GM19193 (cell line): Measurements from ENCODE around the gene GRWD1.

Experiments
- POLR2A ChIP-seq: IDR thresholded peaks from 4 replicates; pipeline ENCODE4 v1.6.1; 2011; ENCODE audit not compliant: insufficient read depth, insufficient read length; ENCODE audit errors: extremely low read depth

The GRWD1 gene

GRCh38 chr19:48415806-48416221, 30.0 kb upstream of the GRWD1 start:
- TF ChIP-seq POLR2A, result no peak

- TF ChIP-seq POLR2A, result no peak
Measured at GRCh38 chr19:48417421-48417820, 28.4 kb upstream of the GRWD1 start.

DNA sequence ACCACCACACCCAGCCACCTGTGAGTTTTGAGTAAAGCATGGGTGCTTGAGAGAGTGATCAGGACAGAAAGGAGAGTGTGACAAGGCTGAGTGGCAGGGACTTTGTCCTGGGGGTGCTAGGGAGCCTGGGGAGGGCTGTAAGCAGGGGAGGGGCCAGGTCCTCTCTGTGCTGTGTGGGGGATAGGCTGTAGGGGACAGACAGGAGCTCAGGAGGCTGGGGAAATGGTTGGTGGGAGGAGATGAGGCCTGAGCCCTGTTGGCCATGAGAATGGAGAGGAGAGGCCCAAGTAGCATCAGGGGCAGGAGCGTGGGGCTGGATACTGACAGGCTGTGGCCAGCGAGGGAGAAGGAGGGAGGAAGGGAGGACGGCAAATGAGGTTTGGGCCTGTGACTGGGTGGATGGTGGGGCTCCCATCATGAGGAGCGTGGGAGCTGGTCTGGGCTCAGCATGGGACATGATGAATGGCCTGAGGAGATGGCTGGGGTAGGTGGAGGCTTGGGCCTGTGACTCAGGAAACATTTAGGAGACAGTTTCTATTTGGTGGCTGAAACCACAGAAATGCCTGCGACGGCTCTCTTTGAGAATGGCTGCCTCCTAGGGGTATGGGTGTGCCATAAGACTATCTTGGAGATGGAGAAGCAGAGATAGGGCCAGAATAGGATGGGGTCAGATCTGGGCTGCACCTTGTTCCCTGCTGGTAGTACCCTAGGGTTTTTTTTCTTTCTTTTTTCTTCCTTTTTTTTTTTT, 27.3 kb upstream of the GRWD1 start:
- TF ChIP-seq POLR2A, result no peak

DNA sequence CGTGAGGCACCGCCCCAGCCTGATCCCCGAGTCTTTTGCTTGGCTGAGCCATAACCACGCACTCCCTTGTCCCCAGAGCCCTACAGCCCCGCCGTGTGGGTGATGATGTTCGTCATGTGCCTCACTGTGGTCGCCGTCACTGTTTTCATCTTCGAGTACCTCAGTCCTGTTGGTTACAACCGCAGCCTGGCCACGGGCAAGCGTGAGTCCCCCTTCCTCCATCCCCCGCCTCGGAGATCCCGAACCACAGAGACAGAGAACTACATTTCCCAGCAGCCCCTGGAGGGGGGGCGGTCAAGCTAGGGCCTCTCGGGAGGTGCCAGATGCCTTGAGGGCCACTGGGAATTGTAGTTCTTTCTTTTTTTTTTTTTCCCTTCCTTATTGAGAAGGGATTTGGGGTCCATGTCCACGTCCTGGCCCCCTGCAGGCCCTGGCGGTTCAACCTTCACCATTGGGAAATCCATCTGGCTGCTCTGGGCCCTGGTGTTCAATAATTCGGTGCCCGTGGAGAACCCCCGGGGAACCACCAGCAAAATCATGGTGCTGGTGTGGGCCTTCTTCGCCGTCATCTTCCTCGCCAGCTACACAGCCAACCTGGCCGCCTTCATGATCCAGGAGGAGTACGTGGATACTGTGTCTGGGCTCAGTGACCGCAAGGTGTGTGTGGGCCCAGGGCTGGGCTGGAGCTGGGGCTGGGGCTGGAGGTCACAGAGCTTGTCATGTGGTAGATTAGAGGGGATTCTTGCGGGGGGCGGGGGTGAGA, 26.4 kb upstream of the GRWD1 start:
- no peak for TF ChIP-seq POLR2A

DNA sequence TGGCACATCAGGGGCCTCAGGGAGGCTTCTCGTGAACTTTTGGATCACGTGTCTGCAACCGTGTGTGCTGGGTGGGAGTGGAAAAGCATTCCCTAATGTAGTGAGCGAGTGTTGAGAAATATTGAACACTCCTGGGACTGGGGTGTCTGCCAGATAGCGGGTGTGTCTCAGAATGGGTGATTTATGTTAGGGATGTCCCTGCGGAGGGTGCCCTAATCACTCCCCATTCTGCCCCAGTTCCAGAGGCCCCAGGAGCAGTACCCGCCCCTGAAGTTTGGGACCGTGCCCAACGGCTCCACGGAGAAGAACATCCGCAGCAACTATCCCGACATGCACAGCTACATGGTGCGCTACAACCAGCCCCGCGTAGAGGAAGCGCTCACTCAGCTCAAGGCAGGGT, 24.2 kb upstream of the GRWD1 start:
- no peak for TF ChIP-seq POLR2A

GRCh38 chr19:48424694-48425219, 21.0 kb upstream of the GRWD1 start:
- no peak for TF ChIP-seq POLR2A

DNA sequence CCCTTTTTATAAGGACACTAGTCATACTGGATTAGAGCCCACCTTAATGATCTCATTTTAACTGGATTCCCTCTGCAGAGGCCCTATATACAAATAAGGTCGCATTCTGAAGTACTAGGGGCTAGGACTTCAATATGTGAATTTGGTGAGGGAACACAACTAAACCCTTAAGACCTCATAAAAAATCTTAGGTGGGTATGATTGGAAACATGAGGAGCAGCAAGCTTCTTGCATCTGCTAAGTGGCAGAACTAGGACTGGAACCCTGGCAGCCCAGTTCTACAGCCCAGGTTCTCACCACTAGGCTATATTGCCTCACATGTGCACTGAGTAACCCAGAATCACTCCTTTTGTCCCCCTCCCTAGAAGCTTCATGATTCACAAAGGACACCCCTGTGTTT, 17.1 kb upstream of the GRWD1 start:
- no peak for TF ChIP-seq POLR2A

DNA sequence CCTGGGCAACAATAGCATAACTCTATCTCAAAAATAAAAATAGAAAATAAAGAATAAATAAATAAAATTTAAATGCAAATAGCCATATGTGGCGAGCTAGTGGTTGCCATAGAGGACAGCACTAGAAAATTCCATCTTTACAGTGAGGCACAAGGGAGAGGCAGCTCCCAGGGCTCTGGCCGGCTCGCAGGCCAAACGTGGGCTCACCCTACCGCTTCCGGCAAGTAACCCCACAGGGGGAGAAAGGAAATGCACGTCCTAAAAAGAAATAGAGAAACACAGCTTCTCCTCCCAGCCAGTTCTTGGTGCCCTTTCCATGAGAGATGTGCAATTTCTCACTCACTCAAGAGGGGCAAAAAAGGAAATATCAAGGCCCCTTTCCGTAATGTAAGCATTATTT, 12.4 kb upstream of the GRWD1 start:
- TF ChIP-seq POLR2A, result no peak

DNA sequence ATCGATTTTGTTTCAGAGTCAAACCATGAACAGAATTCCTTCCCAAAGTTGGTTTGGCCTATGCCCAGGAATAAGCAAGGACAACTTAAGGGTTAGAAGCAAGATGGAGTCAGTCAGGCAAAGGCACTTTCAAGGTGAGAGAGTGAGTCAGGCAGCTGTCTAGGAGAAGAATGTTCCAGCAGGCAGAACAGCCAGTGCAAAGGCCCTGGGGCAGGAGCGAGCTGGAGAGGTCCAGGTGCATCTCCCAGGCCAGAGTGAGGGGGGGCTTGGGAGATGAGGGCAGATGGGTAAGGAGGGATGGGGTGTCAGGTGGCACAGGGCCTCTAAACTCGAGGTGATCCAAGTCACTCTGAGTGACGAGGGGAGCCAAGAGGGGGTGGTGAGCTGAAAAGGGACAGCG, 9.2 kb upstream of the GRWD1 start:
- no peak for TF ChIP-seq POLR2A

GRCh38 chr19:48441360-48442050, 4.3 kb upstream of the GRWD1 start:
- TF ChIP-seq POLR2A, result no peak

- TF ChIP-seq POLR2A, result no peak
Measured at GRCh38 chr19:48442116-48443035, 3.4 kb upstream of the GRWD1 start.

DNA sequence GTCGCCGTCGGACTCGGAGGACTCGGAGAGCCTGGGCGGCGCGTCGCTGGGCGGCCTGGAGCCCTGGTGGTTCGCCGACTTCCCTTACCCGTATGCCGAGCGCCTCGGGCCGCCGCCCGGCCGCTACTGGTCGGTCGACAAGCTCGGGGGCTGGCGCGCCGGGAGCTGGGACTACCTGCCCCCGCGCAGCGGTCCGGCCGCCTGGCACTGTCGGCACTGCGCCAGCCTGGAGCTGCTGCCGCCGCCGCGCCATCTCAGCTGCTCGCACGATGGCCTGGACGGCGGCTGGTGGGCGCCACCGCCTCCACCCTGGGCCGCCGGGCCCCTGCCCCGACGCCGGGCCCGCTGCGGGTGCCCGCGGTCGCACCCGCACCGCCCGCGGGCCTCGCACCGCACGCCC, 2.5 kb upstream of the GRWD1 start:
- TF ChIP-seq POLR2A, result no peak

DNA sequence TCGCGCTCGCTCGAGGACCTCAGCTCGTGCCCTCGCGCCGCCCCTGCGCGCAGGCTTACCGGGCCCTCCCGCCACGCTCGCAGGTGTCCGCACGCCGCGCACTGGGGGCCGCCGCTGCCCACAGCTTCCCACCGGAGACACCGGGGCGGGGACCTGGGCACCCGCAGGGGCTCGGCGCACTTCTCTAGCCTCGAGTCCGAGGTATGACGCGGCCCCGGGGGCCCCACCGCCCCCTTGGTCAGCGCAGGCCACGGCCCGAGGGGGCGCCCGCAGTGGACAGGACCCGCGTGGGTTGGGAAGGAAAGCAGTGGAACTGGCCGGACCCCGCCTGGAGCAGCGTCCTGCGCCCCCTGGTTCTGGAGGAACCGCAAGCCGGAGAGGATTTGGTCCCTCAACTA, 2.1 kb upstream of the GRWD1 start:
- TF ChIP-seq POLR2A, result no peak
